HEK293T (cell line): Measurements from ENCODE around the gene LY9.

ENCODE experiments used
- ARNT ChIP-seq: fragments of 450-650 bp; IDR thresholded peaks from 2 replicates; pipeline ENCODE4 v1.6.1; 2017; ENCODE audit warnings: mild to moderate bottlenecking
- PKNOX1 ChIP-seq: fragments of 450-650 bp; IDR thresholded peaks from 2 replicates; pipeline ENCODE4 v1.6.1; 2016

GRCh38 chr1:160801836-160802580 is 6.0 kb downstream of the LY9 start:
- TF ChIP-seq ARNT (no peak), PKNOX1 (no peak)
